Panc1 (cell line): Measurements from ENCODE around the gene HIGD2B. TPM values are rescaled to one million over a fixed set of nuclear protein-coding genes. Genes with fewer than 3 reads are reported as not detected.
A peak's percentile ranks its signal among the peaks of the same experiment; 100 is the strongest.

Source experiments
- ATAC-seq: fragments of 200-7000 bp; cut with Tn5 transposase; 2 replicates; pipeline ENCODE4 v1.9.1; 2020; ENCODE audit warnings: mild to moderate bottlenecking, moderate library complexity
- BruUV-seq: library from RNA; stranded (reverse); fragments of 400-500 nt; replicated peaks from 2 replicates; lab custom pipeline; 2021; lab: Mats Ljungman, UMichigan
- CTCF ChIA-PET: fragments of 300-600 bp; sonication (Branson Sonifier 250); formaldehyde crosslinking; loops from one replicate; lab custom pipeline; 2022; ENCODE audit warnings: antibody characterized with exemption; lab: Charles Lee
- POLR2A ChIA-PET: fragments of 300-600 bp; sonication (Branson Sonifier 250); formaldehyde crosslinking; loops from one replicate; lab custom pipeline; 2022; ENCODE audit warnings: antibody characterized with exemption; lab: Charles Lee
- DNase-seq: peaks from one replicate; pipeline ENCODE4 v3.0.0-alpha.2; 2010; ENCODE audit warnings: low read depth, low spot score
- H3K27ac ChIP-seq: 2 replicates; pipeline ENCODE4 v1.5.1; 2011; ENCODE audit warnings: mild to moderate bottlenecking, low read length, inconsistent platforms
- H3K27me3 ChIP-seq: fragments of 200-500 bp; sonication (Bioruptor generic); 2 replicates; pipeline ENCODE4 v1.6.0; 2014; ENCODE audit warnings: low read length, inconsistent platforms; ENCODE audit not compliant: control insufficient read depth, insufficient read depth
- H3K36me3 ChIP-seq: fragments of 200-500 bp; sonication (Bioruptor generic); 2 replicates; pipeline ENCODE4 v1.5.1; 2014; ENCODE audit warnings: inconsistent platforms, mild to moderate bottlenecking, low read length, moderate library complexity; ENCODE audit not compliant: control insufficient read depth, insufficient read depth
- H3K4me1 ChIP-seq: 2 replicates; pipeline ENCODE4 v1.5.1; 2011; ENCODE audit warnings: inconsistent platforms, mild to moderate bottlenecking, low read length, moderate library complexity; ENCODE audit not compliant: control insufficient read depth, insufficient read depth
- H3K4me3 ChIP-seq, 2 experiments: 2 replicates each; pipeline ENCODE4 v1.5.1; 2011 to 2012; ENCODE audit warnings: low read depth in 2 of 2, low read length in 2 of 2, mild to moderate bottlenecking in 2 of 2, inconsistent platforms in 1 of 2, moderate library complexity in 1 of 2
- H3K9me3 ChIP-seq: fragments of 200-500 bp; sonication (Bioruptor generic); 2 replicates; pipeline ENCODE4 v1.5.1; 2014; ENCODE audit warnings: low read depth, mild to moderate bottlenecking, inconsistent platforms, low read length, moderate library complexity; ENCODE audit not compliant: control insufficient read depth, insufficient read depth
- CTCF ChIP-seq: fragments of 450-650 bp; IDR thresholded peaks from 2 replicates; pipeline ENCODE4 v1.5.1; 2017; ENCODE audit warnings: mild to moderate bottlenecking
- POLR2AphosphoS5 ChIP-seq: IDR thresholded peaks from 2 replicates; pipeline ENCODE4 v1.6.1; 2012; ENCODE audit warnings: mild to moderate bottlenecking, low read depth, low read length, moderate library complexity
- SIN3A ChIP-seq: IDR thresholded peaks from 2 replicates; pipeline ENCODE4 v1.6.1; 2012; ENCODE audit warnings: low read depth, mild to moderate bottlenecking, low read length, moderate library complexity, borderline replicate concordance; ENCODE audit not compliant: insufficient read depth
- TCF7L2 ChIP-seq: IDR thresholded peaks from 2 replicates; pipeline ENCODE4 v1.6.1; 2011; ENCODE audit warnings: mild to moderate bottlenecking, low read depth, low read length, inconsistent platforms
- in situ Hi-C: cut with HindIII; loops from 2 replicates; pipeline ENCODE4 v1.10.0; 2016; ENCODE audit warnings: low sequenced_read_pairs, low pct_unique_long_range_greater_than_20kb
- intact Hi-C: fragments of 100-400 bp; cut with micrococcal nuclease; formaldehyde crosslinking; loops from one replicate; pipeline ENCODE4 v1.10.0; 2022; ENCODE audit not compliant: unreplicated experiment
- total RNA-seq: library from RNA; stranded (reverse); gene quantifications from one replicate; pipeline ENCODE4 v1.2.1, GENCODE V29; 2021; ENCODE audit not compliant: unreplicated experiment
- TF ChIP-seq, protein P1 (sequence below), 2 experiments: IDR thresholded peaks; 2 replicates each; pipeline ENCODE4 v1.6.1; 2011 to 2012; ENCODE audit warnings: low read depth in 2 of 2, control low read depth in 1 of 2, low read length in 1 of 2, mild to moderate bottlenecking in 1 of 2, moderate library complexity in 1 of 2; ENCODE audit not compliant: insufficient read depth in 1 of 2

The HIGD2B gene
- total RNA-seq, 1 experiment from 2014 or later = 0.21 TPM

GRCh38 chr15:72733941-72734738 lies 48.2 kb upstream of the HIGD2B start:
- no peaks in the 10 kb centered on the region for H3K36me3 ChIP-seq
- H3K9me3 ChIP-seq = no peaks in the 10 kb centered on the region
- no peak overlapping the region for H3K4me3 ChIP-seq
- in situ Hi-C loops (no loop called here), intact Hi-C loops (no loop called here)
- POLR2A ChIA-PET = interaction anchor here (0.6 kb wide), 1 partner anchor 12 kb away, joined by 3 read pairs; no protein-coding TSS in a partner anchor
- no peak for TF ChIP-seq POLR2AphosphoS5
- no peak for TF ChIP-seq TCF7L2
- TF ChIP-seq, protein P1, sequence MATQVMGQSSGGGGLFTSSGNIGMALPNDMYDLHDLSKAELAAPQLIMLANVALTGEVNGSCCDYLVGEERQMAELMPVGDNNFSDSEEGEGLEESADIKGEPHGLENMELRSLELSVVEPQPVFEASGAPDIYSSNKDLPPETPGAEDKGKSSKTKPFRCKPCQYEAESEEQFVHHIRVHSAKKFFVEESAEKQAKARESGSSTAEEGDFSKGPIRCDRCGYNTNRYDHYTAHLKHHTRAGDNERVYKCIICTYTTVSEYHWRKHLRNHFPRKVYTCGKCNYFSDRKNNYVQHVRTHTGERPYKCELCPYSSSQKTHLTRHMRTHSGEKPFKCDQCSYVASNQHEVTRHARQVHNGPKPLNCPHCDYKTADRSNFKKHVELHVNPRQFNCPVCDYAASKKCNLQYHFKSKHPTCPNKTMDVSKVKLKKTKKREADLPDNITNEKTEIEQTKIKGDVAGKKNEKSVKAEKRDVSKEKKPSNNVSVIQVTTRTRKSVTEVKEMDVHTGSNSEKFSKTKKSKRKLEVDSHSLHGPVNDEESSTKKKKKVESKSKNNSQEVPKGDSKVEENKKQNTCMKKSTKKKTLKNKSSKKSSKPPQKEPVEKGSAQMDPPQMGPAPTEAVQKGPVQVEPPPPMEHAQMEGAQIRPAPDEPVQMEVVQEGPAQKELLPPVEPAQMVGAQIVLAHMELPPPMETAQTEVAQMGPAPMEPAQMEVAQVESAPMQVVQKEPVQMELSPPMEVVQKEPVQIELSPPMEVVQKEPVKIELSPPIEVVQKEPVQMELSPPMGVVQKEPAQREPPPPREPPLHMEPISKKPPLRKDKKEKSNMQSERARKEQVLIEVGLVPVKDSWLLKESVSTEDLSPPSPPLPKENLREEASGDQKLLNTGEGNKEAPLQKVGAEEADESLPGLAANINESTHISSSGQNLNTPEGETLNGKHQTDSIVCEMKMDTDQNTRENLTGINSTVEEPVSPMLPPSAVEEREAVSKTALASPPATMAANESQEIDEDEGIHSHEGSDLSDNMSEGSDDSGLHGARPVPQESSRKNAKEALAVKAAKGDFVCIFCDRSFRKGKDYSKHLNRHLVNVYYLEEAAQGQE (IDR thresholded peaks at IDR 0.05; ENCODE audit: insufficient read depth in 1 of 2, low read depth in 2 of 2, low read length in 1 of 2) = no peak
- TF ChIP-seq CTCF = no peak
- TF ChIP-seq SIN3A = no peak
- H3K27ac ChIP-seq = no peak overlapping the region
- no peak for ATAC-seq
- no peak for DNase-seq
- no peaks in the 10 kb centered on the region for H3K27me3 ChIP-seq
- BruUV-seq = no TSS peak
- no peaks in the 10 kb centered on the region for H3K4me1 ChIP-seq
- CTCF ChIA-PET = interaction anchor here (1.0 kb wide), 1 partner anchor 12 kb away, joined by 3 read pairs; no protein-coding TSS in a partner anchor

DNA sequence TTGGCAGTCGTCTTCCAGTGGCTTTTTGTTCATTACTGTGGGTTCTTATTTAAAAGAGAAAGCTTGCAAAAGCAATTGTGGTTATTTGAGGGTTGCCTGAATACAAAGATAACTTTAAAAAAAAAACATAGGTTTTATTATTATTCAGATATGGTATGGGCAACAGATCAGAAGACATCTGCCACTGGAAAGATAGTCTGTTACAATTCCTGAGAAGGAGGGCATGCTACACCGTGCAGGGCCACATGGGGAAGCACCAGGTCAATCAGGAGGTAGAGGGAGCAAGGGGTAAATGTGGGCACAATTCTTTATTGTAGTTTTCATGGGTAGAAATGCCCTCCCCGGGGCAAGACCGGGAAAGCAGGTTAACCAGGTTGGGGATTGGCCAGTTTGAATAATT lies 46.5 kb upstream of the HIGD2B start:
- intact Hi-C loops (no loop called here), in situ Hi-C loops (no loop called here)
- BruUV-seq = no TSS peak
- TF ChIP-seq TCF7L2 (no peak), CTCF (no peak), SIN3A (no peak), POLR2AphosphoS5 (no peak)
- TF ChIP-seq, protein P1 (IDR thresholded peaks at IDR 0.05; ENCODE audit: insufficient read depth in 1 of 2, low read depth in 2 of 2, low read length in 1 of 2) = no peak
- Histone ChIP-seq H3K9me3 (no peaks in the 10 kb centered on the region), H3K27me3 (no peaks in the 10 kb centered on the region), H3K36me3 (no peaks in the 10 kb centered on the region), H3K4me1 (no peaks in the 10 kb centered on the region), H3K4me3 (no peak overlapping the region), H3K27ac (no peak overlapping the region)
- ATAC-seq (peak; percentile 48; the same call in 1 of the 2 replicates), DNase-seq (no peak)
- ChIA-PET POLR2A (interaction anchor here (0.5 kb wide), 1 partner anchor 309 kb away, joined by 3 read pairs; no protein-coding TSS in a partner anchor), CTCF (no interaction called here)
